ENCODE results near the gene CCDC63. TPM values are rescaled to one million over a fixed set of nuclear protein-coding genes. Genes with fewer than 3 reads are reported as not detected.

Gene CCDC63
- total RNA-seq, 3 donors from 2014 or later, result not detected

GRCh38 chr12:110933326-110933974, 86.7 kb downstream of the CCDC63 start:
- intact Hi-C loops (cut with DNase I; ENCODE audit: low total_unique reads), result no loop called here
- Histone ChIP-seq H3K36me3 (no peaks in the 10 kb centered on the region), H3K27me3 (peaks cover 0 to 5% of the 10 kb centered on the region in 2 donors), H3K9me3 (no peaks in the 10 kb centered on the region), H3K27ac (no peak overlapping the region), H3K4me1 (no peaks in the 10 kb centered on the region), H3K4me3 (no peak overlapping the region)
- no peak for TF ChIP-seq POLR2A (IDR thresholded peaks at IDR 0.05)
- no peak for DNase-seq (ENCODE audit: low spot score in 2 of 2)

- Histone ChIP-seq H3K4me3 (no peak overlapping the region), H3K36me3 (no peaks in the 10 kb centered on the region), H3K27ac (no peak overlapping the region), H3K9me3 (no peaks in the 10 kb centered on the region), H3K4me1 (no peaks in the 10 kb centered on the region), H3K27me3 (peaks cover 0 to 5% of the 10 kb centered on the region in 2 donors)
- TF ChIP-seq POLR2AphosphoS5 (IDR thresholded peaks at IDR 0.05), result no peak
- TF ChIP-seq CTCF (IDR thresholded peaks at IDR 0.05), result no peak
- TF ChIP-seq POLR2A (IDR thresholded peaks at IDR 0.05), result no peak
- DNase-seq (ENCODE audit: low spot score in 2 of 2), result peak in 1 of 2 donors; percentile 51
- intact Hi-C loops (cut with DNase I; ENCODE audit: low total_unique reads), result loop anchor here (1.0 kb wide), 1 partner anchor 14 kb away; the partner anchor contains the start of gene MYL2
Observed at GRCh38 chr12:110934093-110934852, 87.5 kb downstream of the CCDC63 start.

GRCh38 chr12:110935588-110935987, 88.8 kb downstream of the CCDC63 start:
- H3K4me3 ChIP-seq, result no peak overlapping the region
- no peak for DNase-seq (ENCODE audit: low spot score in 2 of 2)
- intact Hi-C loops (cut with DNase I; ENCODE audit: low total_unique reads), result no loop called here
- H3K4me1 ChIP-seq, result no peaks in the 10 kb centered on the region
- no peaks in the 10 kb centered on the region for H3K36me3 ChIP-seq
- no peaks in the 10 kb centered on the region for H3K9me3 ChIP-seq
- peaks cover 0 to 10% of the 10 kb centered on the region in 2 donors for H3K27me3 ChIP-seq
- TF ChIP-seq POLR2AphosphoS5 (IDR thresholded peaks at IDR 0.05) (no peak), POLR2A (IDR thresholded peaks at IDR 0.05) (no peak), CTCF (IDR thresholded peaks at IDR 0.05) (no peak)
- H3K27ac ChIP-seq, result no peak overlapping the region

- intact Hi-C loops (cut with DNase I; ENCODE audit: low total_unique reads), result no loop called here
- no peak for DNase-seq (ENCODE audit: low spot score in 2 of 2)
- TF ChIP-seq POLR2A (IDR thresholded peaks at IDR 0.05) (no peak), POLR2AphosphoS5 (IDR thresholded peaks at IDR 0.05) (no peak), CTCF (IDR thresholded peaks at IDR 0.05) (no peak)
- H3K9me3 ChIP-seq, result no peaks in the 10 kb centered on the region
- H3K27ac ChIP-seq, result no peak overlapping the region
- H3K27me3 ChIP-seq, result peaks cover 0 to 10% of the 10 kb centered on the region in 2 donors
- H3K4me3 ChIP-seq, result no peak overlapping the region
- H3K36me3 ChIP-seq, result no peaks in the 10 kb centered on the region
- H3K4me1 ChIP-seq, result no peaks in the 10 kb centered on the region
Observed at GRCh38 chr12:110936367-110937103, 89.7 kb downstream of the CCDC63 start.

GRCh38 chr12:110937104-110937641, 90.4 kb downstream of the CCDC63 start:
- intact Hi-C loops (cut with DNase I; ENCODE audit: low total_unique reads), result no loop called here
- no peaks in the 10 kb centered on the region for H3K9me3 ChIP-seq
- TF ChIP-seq POLR2AphosphoS5 (IDR thresholded peaks at IDR 0.05) (no peak), CTCF (IDR thresholded peaks at IDR 0.05) (peak; percentile 35 to 84 (median 59)), POLR2A (IDR thresholded peaks at IDR 0.05) (no peak)
- peaks cover 0 to 10% of the 10 kb centered on the region in 2 donors for H3K27me3 ChIP-seq
- no peaks in the 10 kb centered on the region for H3K36me3 ChIP-seq
- H3K27ac ChIP-seq, result no peak overlapping the region
- H3K4me1 ChIP-seq, result no peaks in the 10 kb centered on the region
- no peak overlapping the region for H3K4me3 ChIP-seq
- peak in 1 of 2 donors; percentile 67 for DNase-seq (ENCODE audit: low spot score in 2 of 2)

All from breast epithelium (tissue), 4 donors.